ENCODE measurements around the gene SMOC1.

SMOC1 gene

DNA sequence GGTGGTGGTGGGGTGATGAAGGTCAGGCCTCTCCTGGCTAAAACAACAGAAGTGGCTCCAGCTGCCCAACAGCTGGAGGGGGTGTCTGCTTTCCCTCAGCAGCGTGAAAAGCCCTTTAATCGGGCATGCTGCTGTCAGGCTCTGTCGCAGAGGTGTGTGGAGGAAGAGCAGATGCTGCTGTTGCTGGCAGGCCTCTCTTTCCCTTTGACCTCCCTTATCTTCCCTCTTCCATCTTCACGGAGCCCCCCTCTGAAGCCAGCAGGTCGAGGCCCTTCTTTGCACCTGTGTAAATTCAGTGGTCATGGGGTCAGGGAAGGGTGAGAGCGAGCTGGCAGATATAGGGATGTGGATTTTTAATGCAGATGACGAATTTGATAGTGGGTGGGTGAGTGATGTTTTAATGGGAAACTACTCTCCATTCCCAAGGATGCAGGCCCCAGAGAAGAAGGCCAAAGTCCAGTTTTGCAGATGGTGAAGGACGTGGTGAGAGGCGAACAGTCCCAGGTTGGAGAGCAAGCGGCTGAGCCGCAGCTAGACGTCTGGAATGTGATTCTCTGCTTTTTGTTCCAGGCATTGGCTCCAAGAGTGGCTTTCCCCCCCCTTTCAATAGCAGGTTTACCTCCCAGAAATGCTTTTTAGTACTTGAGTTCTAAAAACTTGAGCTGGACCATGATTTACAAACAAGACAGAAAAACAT lies 64.0 kb downstream of the SMOC1 start:
- DNase-seq, result no peak

DNA sequence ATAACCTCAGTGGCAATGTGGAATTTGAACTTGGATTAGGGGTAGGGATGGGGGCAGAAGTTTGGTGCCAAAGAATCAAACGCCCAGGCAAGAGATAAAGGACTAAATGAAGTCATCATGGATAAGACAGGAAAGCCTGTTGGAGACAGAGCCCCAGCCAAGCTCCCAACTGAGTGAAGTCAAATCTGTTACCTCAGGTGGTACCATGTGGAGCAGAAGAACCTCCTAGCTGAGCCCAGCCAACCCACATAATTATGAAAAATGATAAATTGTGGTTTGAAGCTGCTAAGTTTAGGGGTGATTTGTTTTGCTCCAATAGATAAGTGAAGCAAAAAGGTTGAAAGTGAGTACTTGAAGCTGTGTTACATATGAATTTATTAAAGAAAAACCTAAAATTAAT lies 66.1 kb downstream of the SMOC1 start:
- no peak for DNase-seq

DNA sequence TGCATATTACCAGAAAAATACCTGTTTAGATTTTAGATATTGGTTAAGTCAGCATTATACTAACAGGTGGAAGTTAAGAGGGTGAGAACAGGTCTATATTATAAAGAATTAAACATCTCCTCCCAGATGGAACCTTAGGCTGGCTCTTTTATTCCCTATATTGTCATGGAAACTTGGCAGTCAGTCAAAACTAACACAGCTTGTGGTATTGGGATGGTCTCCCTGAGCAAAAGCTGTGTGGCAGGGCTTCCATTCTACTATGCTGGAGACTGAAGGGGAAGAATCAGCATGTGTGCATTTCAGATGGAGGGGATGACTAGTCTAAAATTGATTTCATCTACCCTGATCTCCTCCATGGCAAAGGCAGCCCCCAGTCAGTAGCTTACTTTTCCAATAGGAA lies 66.7 kb downstream of the SMOC1 start:
- DNase-seq, result no peak

DNA sequence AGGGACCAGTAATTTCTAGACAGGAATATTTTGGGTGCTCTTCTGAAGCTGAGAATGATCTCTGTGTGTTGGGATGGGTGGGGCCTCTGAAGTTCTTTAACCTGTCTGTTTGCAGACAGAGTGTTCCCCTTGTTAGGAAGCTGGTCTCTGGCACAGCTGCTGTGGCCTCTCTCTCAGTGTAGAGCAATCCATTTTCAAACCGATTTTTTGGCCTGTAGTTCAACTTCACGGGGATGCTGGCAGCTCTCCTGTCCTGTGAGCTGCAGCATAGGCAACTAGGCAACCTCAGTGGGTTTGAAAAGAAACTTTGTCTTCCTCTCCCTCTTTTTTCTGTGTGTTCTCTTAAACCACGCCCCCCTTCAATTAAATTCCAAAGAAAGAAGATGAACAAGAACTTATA lies 69.1 kb downstream of the SMOC1 start:
- no peak for DNase-seq

DNA sequence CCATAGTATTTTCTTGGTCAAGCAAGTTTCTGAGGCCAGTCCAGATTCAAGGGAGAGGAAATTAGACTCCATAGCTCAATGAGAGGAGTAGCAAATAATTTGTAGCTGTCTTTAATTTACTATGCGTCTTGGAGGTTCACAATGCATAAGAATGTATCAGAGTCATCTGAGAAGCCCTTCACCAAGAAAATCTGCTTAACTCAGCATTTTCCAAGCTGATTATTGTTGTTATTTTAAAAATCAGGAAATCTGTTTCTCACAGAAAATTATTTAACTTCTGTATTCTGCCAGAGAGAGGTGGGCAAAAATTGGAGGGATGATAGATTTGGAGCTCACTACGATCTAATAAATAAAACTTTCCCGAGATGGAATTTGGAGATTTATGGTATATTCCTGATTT lies 72.0 kb downstream of the SMOC1 start:
- no peak for DNase-seq

DNA sequence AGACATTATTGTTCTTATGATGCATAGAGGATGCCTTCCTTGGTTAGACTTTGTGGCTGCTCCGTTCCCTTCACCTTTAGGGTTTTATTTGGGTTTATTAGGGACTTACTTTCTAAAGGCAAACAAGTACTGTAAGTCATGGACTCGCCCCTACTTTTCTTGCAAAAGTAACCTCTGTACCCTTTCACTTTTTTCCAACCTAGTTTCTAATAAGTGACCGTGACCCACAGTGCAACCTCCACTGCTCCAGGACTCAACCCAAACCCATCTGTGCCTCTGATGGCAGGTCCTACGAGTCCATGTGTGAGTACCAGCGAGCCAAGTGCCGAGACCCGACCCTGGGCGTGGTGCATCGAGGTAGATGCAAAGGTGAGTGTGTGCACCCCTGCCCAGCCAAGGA lies 72.7 kb downstream of the SMOC1 start:
- DNase-seq, result no peak

DNA sequence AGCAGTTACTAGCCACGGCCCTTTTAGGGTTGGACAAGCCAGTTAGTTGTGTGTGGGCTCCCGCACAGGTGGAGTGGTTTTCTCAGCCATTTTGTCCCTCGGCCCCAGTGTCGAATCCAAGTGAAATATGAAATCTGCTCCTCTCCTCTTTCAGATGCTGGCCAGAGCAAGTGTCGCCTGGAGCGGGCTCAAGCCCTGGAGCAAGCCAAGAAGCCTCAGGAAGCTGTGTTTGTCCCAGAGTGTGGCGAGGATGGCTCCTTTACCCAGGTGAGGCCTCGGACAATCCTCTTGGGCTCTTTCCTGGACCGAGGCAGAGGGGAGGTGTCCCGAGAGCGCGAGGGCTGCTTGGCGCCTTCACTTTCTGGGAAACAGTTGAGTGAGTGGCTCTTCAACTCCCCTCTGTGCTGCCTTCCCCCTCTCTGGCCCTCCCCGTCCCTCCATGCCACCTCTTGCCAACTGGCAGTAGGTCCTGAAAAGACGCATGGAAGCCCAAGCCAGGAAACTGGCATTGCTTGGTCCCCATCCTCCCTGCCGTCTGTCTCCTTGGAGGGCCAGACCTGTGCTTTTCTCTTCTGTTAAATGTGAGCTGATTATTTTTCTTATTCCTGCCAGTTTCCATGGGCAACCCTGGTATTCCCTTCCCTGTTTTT lies 74.2 kb downstream of the SMOC1 start:
- no peak for DNase-seq

DNA sequence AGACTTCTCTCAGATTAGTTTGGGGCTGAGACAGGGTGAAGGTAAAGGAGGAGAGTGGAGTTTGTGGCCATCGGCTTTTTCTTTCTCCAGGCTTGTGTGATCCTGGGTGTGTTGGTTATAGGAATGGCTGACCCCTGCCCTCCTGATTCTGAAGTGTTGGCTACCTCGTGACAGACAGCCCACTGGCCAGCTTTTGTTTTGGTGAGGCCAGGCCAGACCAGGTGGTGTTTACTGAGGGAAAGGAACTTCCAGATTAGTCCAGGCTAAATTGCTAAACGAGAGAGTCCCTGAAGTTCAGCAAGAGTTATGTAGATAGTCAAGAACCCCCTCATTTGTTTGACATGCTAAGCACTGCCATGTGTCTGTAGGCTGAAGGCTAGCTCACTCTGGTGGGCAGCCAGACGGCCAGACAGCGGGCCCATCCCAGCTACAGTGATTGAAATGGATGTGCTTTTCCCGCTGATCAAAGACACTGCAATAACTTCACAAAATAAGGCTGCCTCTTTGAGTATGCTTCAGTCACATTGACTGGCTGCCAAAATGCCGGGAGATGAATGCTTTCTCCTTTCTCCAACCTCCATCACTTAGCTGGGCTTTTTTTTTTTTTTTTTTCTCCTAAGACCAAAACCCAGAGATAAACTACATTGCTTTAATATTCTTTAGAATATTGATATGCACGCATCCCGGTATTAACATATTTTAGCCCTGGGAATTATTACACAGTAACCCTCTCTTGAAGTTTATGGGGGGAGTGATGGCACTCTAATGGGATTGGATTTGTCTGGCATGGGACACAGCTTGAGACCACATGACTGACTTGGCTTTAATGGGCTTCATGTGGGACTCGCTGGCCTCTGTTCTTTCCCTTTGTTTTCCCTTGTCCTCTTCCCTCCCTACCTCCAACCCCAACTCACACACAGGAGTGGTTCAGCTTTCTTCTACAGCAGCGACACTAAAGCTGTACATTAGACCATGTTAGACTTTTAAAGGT lies 76.9 kb downstream of the SMOC1 start:
- DNase-seq, result no peak

DNA sequence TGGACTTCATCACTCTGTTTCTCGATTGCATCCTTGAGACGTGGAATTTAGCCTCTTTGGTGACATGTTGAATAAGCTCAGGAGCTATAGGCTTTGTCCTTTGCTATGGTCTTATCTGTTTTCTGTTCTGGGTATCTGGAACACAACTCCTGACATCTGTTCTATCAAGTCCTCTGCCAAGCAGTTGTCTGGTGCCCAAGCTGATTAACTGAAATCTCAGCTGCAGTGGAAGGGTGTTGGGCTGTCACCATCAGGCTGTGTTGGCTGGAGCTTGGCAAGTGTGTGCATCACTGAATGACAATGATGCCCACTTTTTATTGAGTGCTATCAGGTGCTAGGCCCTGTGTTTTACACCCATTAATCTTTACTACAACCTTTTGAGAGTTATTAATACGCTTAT lies 77.8 kb downstream of the SMOC1 start:
- DNase-seq, result no peak

DNA sequence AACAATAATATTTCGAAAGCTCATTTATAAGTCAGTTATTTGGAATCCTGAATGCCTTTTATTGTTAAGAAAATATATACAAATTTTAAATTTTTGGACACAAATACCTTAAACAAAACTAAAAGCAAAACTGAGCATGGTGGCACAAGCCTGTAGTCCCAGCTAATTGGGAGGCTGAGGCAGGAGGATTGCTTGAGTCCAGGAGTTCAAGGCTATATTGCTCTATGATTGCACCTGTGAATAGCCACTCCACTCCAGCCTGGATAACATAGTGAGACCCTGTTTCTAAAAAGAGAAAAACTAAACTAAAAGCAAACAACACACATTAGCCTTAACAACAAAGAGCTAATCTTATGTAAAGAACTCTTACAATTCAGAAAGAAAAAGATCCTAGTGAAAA lies 78.8 kb downstream of the SMOC1 start:
- DNase-seq, result no peak

DNA sequence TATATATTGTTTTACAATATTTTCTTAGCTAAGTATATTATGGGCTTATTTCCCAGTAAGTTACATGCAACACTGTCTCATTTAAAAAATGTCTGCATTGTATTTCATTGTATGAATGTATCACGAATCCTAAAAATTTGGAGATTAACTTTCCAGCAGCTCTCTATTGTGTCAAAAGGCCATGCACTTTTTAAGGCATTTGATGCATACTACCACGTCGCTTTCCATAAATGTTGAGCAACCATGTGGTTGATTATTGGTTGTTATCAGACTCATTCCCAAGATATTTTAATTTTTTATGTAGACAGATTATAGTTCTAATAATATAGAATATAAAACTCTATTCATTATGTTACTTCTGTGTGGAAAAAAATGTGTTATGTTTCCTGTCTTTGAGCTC lies 79.9 kb downstream of the SMOC1 start:
- DNase-seq, result no peak

DNA sequence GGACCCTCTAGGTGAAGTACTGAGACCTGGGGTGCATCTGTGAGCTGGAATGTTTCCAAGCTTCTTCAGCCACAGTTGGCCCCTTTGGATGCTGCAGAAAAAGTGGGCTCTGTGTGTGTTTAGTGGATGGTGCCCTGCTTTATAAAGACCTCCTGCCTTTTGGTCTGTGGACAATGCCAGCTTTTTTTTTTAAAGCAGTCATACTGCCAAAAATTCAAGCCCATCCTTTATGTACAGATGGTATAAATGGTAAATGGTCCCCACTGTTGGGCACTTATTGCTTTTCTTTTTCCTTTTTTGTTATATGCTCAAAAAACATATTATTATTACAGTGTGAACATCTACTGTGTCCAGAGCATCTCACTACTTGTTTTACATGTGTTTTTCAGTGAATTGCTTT lies 81.1 kb downstream of the SMOC1 start:
- DNase-seq, result no peak

DNA sequence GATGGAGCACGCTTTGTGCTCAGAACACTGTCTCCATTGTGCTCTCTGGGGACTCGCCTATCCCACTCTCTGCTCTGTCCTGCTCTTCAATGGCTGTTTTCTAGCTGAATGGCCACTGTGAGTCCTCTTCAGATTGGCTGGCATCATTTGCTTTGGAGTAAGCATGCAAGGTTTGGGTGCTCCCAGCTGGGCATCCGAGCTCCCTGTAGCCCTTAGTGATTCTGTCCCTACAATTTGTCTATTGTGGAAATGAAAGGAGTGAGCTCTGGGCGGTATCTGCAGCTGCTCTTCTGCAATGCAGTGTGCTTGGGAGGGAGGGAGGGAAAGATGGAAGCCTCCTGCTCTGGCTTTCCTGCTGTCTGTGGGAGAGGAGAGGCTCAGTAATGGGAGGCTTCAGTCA lies 84.8 kb downstream of the SMOC1 start:
- no peak for DNase-seq

DNA sequence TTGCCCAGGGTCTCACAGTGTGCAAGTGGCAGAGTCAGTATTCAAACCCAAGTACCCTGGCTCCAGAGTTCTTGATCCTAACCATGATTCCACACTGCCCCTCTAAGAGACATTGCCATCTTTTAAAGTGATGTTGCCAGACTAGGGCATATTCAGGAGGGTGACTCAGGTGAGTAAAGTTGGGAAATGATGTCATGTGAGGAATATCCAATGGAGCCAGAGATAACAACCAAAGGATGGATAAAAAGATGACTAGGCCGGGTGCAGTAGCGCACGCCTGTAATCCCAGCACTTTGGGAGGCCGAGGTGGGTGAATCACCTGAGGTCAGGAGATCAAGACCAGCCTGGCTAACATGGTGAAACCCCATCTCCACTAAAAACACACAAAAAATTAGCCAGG lies 85.6 kb downstream of the SMOC1 start:
- DNase-seq, result no peak

DNA sequence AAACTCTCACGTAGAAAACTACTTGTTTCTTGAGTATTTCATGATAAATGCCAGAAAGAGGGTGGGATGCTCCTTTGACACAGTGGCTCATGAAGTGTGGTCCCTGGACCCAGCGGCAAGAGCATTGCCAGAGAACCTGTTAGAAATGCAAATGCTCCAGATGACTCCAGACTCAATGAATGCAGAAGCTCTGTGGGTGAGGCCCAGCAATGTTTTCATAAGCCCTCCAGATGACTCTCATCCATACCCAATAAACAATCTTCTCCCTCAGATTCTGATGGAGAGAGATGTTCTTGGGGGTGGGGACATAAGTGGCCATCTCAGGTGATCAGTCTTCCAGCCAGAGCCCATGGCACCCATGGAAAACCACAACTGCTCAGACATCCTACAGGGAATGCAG lies 88.9 kb downstream of the SMOC1 start:
- DNase-seq, result no peak

DNA sequence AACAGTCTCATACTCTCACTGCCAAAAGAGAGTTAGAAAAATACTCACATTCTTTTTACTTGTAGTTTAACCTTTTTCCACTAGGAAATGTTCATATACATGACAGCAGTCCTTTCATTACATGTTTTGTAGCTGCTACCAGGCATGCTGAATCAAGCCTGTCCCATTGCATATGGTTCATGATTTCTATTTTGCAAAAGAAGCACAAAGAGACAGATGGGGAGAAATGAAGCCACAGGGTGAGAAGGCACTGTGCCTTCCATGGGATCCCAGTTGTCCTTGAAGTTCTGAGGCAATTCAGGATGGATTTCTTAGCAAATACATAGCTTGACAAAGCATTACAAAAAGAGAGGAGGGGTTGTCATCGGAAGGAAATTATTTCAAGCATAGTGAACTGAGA lies 89.5 kb downstream of the SMOC1 start:
- no peak for DNase-seq

DNA sequence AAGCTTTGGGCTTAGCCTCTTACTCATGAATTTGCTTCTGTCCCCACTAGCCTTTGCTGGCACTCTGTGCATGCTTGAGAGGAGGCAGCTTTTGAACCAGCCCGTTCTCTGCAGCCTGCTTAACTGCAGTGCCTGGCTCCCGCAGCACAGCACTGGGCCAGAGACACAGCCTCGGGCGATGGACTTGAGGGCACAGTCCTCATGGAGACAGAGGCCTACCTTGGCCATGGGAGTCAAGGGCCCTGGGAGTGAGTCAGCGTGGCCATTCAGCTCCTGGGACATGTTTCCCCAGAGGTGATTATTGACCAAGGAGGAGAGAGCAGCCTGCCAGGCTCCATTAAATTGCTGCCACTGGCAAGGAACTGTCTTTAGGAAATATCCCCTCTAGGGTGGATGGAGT lies 93.5 kb downstream of the SMOC1 start:
- no peak for DNase-seq

DNA sequence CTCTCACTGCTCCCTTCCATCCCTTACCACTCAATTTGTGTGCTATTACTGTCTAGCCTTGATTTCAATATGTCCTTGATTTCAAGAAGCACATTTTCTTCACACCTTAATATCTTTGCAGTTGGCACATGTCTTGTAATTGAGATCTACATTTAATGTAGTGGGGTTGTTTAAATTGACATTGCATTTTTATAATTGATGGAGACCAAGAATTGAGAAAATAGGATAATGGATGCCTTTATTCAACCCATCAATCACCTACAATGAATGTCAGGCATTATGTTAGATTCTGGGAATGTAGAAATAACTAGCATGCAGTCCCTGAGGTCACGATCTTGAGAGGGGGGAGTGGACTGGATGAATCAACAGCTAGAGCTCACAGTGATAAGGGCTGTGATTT lies 94.6 kb downstream of the SMOC1 start:
- no peak for DNase-seq

DNA sequence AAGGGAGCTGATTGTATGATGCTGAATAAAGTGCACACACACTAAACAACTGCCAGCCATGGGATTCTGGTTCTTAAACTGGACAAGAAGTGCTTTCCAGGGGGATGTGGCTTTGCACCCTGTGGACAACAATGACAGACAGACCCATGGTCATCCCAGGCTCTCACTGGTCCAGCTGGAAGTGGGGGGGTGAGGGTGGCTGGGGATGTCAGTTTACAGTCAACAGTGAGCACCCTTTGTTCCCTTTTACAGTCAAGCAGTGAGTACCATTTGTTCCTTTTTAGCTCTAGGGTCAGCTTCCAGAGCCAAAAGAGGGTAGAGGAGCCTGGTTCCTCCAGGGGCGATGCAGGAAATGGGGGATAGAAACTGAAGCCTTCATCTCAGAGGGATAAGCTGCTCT lies 100.7 kb downstream of the SMOC1 start:
- DNase-seq, result no peak

DNA sequence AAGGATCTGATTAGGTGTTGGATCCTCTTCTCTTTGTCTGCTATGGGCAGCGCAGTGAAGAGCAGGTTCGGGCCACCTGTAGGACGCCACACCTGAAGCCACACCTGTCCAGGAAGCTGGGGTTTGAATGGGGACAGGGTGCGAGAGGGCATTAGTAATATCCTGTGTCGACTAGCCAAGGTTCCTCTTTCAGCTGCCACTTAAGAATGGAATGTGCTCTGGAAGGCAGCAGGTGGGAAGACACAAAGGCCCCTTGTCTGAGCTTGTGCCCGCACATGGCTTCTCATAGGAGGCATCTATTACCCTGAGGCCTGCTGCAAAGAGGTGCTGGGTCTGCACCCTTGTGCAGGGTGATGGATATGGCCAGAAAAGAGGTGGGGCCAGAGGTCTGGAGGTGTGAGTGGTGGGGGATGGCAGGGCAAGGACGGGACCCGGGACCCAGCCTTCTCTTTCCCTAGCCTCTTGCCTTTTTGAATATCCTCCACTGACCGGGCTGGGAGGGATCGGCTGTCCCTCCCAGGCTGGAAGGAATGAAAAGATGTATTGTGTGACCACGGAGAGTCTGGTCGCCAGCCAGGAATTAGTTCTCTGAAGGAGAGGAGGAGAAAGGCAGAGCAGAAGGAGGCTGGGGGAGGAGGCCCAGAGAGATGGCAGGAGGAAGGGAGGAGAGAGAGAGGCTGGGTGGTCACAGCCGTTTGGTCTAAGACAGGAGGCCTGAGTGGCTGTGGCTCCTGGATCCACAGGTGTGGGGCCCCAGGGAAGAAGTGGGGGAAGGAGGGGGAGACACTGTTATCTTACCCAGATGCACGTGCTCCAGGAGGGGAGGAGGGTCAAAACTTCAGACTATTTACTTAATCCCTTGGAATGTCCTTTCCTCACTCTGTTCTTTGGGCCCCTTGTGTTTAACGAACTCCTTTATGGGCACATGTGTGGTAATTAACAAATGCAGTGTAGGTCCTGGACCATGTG lies 101.5 kb downstream of the SMOC1 start:
- DNase-seq, result no peak

DNA sequence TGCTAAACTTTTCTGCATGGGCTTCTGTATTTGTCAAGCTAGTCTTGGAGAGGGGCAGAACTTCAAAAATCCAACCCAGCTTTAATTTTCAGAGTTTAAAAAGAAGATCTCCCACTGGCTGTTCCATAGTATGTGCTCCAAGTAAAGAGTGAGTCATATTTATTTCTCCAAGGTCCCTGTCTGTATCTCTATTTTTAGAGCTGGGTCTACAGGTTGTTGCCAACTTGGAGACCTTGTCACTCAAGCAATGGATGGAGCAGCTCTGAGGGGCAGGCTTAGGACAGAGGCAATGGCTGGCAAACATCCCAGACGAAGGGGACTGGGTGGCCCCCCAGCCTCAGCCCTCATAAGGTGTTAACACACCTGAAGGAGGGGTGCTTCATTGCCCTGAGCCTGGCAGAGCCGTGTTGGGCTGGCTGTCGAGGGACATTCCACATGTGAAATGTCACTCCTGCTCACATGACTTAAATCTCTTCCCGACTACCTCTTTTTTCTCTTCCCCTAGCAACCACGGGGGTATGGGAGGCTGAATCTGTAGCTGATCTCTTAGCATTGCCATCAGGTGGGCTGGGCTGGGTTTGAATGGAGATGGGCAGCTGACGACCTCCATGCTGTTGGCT lies 103.1 kb downstream of the SMOC1 start:
- DNase-seq, result no peak

DNA sequence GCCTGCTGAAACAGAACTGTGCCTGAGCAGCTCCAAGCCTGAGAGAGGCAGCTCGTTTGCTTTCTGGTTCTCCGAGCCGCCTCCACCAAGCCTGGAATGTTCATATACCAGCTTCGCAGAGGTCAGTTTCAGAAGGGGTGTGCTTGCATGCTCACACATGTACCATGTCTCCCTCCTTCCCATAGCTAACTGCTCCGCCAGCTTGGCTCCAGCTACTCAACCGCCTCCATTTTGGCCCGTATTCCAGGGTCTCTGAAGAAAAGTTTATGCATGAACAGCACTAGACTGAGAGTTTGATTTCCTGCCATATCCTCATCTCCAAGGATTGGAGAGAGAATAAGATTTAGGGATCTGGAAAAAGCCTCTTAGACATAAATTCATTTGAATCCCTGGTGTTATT lies 103.7 kb downstream of the SMOC1 start:
- no peak for DNase-seq
